ENCODE measurements around the gene TRABD.
"Not testable (repeated sequence)": the region's sequence is repeated elsewhere in the genome, so short reads cannot be mapped to it uniquely, and the experiment has no call there.

TRABD gene

DNA sequence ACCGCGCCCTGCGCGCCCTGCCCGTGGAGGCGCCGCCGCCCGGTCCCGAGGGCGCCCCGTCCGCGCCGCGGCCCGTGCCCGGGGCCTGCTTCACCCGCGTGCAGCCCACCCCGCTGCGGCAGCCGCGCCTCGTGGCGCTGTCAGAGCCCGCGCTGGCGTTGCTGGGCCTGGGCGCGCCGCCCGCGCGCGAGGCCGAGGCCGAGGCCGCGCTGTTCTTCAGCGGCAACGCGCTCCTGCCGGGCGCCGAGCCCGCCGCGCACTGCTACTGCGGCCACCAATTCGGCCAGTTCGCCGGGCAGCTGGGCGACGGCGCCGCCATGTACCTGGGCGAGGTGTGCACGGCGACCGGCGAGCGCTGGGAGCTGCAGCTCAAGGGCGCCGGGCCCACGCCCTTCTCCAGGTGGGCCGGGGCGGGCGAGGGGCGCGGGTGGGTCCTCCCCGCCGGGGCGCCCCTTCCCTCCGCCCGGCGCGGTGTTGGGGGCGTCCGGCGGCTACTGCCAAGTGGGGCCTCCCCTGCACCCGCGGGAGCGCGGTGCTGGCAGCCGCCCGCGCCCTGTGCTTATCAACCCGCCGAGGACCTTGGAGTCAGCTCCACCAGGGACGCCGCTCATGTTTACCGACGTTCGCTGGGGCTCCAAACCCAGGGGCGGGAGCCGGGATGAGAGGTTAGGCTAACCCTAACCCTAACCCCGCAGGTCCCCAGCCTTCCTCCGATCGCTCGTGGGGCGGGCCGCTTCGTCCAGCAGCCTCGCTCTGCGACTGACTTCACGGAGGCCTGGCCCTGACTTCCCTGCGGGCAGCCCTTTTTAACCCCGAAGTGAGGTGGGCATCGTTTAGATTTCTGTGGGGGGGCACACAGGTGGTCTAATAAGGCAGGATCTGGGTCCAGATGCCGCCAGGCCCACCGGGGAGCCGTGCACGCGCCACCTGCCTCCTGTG lies 15.7 kb downstream of the TRABD start:
- no peak for DNase-seq (ENCODE audit: low read depth in 2 of 2)

DNA sequence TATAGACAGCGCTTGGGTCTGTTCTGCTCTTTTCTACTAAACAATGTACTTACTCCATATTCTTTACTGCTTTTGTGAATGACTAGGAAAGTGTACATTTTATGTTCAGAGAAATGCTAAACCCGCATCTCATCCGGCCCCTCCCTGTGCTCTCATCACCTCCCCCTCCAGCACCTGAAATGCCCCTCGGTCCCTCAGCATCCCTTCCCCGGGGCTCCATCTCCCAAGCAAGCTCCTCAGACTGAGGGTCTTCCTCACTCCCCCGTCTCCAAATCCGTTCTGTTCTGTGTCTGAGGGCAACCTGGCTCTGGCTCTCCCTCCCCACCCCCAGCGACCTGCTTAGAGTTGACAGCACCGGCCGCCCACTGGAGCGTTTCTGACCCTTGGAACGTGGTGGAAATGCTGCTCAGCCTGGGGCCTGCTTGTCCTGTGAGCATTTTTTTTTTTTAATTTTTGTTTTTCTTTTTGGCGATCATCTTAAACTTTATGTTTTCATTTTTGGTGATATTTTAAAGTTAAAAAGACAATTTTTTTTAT lies 16.5 kb downstream of the TRABD start:
- DNase-seq (ENCODE audit: low read depth in 2 of 2), result no peak

DNA sequence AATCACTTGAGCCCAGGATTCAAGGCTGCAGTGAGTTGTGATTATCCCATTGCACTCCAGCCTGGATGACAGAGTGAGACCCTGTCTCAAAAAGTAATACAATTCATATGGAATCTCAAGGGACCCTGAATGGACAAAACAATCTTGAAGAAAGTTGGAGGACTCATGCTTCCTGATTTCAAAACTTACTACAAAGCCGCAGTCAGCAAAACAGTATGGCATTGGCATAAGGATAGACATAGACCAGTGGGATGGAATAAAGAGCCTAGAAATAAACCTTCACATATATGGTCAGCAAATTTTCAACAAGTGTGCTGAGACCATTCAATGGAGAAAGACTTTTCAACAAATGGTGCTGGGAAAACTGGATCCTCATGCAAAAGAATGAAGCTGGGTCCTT lies 17.6 kb downstream of the TRABD start:
- DNase-seq (ENCODE audit: low read depth in 2 of 2), result no peak

DNA sequence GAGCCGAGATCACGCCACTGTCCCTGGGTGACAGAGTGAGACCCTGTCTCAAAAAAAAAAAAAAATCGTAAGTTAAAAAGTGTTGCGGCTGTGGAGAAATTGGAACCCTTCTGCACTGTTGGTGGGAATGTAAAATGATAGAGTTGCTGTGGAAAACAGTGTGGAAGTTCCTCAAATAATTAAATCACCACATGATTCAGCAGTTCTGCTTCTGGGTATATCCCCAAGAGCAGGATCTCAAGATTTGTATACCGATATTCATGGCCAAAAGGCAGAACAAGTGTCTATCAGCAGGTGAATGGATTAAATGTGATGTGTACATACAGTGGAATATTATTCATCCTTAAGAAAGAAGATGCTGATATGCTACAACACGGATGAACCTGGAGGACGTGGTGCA lies 18.9 kb downstream of the TRABD start:
- DNase-seq (ENCODE audit: low read depth in 2 of 2), result no peak

DNA sequence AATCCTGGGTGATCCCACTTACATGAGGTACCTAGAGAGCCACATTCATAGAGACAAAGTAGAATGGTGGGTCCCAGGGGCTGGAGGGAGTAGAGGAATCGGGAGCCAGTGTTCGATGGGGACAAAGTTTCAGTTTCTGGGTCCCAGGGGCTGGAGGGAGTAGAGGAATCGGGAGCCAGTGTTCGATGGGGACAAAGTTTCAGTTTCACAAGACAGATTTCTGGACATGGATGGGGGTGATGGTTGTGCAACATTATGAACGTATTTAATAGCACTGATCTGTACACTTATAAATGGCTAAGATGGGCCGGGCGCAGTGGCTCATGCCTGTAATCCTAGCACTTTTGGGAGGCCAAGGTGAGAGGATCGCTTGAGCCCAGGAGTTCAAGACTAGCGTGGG lies 19.3 kb downstream of the TRABD start:
- not testable (repeated sequence) for DNase-seq (ENCODE audit: low read depth in 2 of 2)

DNA sequence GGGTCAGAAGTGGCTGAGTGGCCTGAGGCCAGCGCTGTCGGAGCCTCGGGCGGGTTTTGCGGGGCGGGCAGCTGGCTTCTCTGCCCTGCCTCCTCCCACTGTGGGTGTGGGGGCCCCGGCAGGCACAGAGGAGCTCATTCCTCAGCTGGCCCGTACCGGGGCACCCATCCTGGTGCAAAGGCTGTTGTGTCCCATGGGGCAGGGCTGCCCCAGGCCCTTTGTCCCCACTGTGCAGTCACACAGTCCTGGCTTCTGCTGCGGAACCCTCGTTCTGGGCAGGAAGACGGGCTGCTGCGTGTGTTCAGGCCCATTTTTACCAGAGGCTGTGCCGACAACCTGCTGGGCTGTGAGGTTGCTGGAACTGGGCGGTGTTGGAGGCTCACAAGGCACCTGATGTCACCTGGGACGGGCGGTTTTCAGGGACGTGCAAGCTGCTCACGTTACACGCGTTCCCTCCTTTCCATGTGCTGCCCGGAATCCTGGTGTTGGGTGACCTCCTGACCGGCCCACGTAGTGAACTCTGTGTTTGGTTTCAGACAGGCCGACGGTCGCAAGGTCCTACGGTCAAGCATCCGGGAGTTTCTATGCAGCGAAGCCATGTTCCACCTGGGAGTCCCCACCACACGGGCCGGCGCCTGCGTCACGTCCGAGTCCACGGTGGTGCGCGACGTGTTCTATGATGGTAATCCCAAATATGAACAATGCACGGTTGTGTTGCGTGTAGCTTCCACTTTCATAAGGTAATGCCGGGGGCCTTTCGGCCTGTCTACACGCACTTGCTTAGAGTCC lies 20.3 kb downstream of the TRABD start:
- no peak for DNase-seq (ENCODE audit: low read depth in 2 of 2)

DNA sequence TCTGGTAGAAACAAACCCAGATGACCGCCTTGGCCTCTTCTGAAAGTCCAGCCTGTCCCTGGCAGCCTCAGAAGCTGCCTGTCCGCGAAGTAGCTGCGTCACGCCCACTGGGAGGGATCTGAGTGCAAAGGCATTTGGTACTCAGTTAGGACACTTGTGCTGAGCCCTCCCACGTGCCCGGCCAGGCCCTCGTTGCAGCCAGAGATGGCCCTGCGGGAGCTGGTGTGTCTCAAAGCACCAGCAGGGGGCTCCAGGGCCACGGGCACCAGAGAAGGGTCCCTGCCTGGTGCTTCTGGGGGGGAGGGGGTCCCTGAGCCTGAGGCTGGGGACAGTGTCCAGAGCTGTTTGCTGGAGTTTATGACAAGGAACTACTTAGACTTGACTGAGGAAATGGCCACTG lies 20.9 kb downstream of the TRABD start:
- DNase-seq (ENCODE audit: low read depth in 2 of 2), result no peak

DNA sequence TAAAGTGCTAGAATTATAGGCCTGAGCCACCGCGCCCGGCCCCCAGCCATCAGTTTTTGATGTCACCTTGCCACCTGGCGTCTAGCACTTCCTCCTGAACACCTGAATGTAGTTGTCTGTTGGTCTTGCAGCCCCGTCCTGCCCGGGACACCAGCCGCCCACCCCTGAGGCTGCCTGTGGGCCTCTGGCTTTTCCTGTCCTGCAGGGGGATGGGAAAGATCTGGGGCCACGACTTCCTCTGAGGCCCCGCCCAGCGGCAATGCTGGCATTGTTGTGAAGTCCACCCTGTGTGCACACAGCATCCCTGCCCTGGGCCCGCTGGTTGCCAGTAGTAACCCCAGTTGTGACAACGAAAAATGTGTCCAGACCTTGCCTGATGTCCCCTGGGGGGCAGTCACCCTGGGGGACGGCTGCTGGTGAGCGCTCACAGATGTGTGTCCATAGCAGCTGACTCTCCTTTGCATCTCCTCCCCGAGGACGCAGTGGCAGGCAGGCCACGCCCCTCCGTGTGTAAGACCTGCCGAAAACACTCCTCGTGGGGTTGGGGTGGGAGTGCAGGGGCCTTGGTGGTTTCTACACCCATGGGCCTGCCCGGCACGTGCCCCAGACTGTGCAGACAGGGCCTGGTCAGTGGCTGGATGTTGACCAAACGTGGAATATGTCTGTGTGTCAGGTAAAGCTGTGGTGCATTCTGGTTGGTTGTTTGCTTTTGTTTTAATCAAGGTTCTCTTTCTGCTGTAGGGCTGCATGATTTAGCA lies 21.8 kb downstream of the TRABD start:
- no peak for DNase-seq (ENCODE audit: low read depth in 2 of 2)

DNA sequence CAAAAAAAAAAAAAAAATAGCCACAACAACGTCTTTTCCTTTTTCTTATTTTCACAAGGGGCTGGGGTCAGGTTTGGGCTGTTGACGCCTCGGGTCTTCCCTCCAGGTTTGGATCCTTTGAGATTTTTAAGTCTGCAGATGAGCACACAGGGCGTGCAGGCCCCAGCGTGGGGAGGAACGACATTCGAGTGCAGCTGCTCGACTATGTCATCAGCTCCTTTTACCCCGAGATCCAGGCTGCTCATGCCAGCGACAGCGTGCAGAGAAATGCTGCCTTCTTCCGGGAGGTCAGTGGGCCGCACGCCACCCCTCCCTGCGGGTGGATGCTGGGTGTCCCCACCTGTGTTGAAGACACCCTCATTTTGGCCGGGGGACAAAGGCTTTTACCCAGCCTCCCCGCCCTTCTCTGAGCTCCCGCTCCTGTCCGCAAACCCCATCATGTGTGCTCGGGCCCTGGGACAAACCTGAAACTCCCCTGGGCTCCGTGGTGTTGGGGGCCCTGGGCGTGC lies 22.8 kb downstream of the TRABD start:
- no peak for DNase-seq (ENCODE audit: low read depth in 2 of 2)

DNA sequence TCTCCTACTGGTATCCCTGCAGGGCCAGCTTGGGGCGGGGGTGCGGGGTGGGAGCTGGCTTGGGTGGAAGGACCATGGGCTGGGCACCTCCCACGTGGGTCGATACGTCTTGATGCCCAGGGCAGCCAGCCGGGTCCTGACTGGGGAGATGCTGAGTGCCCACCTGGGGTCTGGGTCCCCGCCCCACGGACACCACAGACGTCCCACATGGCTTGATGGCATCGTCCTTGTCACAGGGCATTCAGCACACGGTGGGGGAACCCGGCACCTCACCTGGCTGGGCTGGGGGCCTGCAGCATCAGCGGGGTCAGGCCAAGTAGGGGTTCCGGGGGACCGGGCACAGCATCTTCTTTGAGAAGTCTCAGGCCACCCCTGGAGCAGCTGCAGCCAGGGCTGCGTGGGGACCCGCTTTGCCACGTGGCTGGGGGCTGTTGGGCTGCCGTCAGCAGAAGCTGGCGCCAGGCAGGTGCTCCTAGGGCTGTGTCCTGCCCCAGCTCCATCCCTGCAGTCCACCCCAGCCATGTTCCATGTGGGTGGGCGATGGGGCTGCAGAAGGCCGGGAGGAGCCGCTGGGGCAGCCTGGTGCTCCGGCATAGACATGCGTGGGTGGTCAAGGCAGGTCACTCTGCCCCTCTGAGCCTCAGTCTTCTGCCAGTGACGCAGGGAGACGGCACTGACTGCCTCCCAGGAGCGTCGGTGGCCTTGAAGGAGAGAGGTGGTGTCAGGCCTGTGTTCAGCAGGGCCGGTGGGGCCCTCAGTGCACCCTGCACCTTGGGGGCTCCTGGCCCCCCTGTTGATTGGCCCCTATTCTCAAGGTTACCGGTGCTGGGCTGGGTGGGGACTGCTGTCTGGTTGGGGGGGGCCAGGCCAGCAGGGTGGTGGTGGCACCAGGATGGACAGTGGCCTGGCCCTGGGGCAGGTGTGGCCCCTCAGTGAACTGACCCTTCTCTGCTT lies 23.5 kb downstream of the TRABD start:
- DNase-seq (ENCODE audit: low read depth in 2 of 2), result no peak

DNA sequence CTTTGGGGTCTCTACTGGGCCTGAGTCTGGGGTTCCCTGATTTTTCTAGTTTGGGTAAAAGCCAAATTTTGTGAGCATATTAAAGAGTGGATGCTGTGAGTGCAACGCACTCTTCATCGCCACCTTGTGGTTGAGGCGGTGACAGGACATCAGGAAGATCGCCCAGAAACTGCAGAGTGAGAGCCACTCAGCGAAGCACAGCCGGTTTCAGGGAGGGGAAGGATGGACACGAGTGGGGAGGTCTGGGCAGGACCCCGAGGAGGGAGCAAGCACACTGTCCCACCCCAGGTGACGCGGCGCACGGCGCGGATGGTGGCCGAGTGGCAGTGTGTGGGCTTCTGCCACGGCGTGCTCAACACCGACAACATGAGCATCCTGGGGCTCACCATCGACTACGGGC lies 24.2 kb downstream of the TRABD start:
- DNase-seq (ENCODE audit: low read depth in 2 of 2), result peak; percentile 17 to 23

DNA sequence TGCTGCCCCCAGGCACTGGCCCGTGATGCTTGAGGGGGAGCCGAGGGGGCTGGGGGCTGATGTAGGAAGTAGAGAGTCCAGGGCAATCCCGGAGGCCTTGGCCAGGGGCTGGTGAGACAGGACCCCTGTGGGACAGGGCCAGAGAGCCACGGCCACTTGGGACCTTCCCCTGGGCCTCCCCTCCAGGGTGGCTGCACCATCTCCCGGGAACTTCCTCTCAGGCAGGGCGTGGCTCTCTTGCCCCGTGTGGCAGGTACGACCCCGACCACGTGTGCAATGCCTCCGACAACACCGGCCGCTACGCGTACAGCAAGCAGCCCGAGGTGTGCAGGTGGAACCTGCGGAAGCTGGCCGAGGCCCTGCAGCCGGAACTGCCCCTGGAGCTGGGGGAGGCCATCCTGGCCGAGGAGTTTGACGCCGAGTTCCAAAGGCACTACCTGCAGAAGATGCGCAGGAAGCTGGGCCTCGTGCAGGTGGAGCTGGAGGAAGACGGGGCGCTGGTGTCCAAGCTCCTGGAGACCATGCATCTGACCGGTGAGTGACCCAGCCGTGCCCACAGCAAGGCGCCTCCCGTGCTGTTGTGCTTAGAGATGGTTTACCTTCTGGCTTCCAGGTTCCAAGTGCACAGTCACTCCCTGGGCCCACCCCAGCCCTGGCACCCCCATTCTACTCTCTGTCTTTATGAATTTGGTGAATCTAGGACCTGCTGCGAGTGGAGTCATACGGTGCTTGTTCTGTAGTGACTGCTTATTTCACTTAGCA lies 24.8 kb downstream of the TRABD start:
- no peak for DNase-seq (ENCODE audit: low read depth in 2 of 2)

DNA sequence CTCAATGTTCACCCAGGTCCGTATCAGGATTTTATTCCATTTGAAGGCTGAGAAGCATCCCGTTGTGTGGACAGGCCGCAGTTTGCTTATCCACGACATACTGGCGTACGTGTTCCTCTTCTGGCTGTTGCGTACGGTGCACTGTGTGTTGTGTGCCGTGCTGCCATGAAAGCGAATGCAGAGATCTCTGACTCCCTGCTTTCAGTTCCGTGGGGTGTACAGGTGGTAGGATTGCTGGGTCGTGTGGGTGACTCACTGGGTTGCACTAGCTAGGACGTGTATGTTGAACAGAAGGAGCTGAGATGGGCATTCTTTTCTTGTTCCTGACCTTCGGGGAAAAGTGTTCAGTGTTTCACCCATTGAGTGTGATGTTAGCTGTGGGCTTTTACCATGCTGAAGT lies 25.4 kb downstream of the TRABD start:
- no peak for DNase-seq (ENCODE audit: low read depth in 2 of 2)

DNA sequence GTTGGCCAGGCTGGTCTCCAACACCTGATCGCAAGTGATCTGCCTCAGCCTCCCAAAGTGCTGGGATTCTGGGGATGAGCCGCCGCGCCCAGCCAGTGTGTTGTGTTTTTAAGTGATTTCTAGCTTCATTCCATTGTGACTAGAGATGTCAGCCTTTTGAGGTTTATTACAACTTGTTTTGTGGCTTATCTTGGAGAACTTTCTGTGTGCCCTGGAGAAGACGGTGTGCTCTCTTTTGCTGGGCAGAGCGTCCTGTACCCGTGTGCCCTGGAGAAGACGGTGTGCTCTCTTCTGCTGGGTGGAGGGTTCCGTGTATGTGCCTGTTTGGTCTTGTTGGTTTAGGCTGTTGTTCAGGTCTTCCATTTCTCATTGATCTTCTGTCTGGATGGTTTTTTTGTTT lies 27.6 kb downstream of the TRABD start:
- DNase-seq (ENCODE audit: low read depth in 2 of 2), result no peak

DNA sequence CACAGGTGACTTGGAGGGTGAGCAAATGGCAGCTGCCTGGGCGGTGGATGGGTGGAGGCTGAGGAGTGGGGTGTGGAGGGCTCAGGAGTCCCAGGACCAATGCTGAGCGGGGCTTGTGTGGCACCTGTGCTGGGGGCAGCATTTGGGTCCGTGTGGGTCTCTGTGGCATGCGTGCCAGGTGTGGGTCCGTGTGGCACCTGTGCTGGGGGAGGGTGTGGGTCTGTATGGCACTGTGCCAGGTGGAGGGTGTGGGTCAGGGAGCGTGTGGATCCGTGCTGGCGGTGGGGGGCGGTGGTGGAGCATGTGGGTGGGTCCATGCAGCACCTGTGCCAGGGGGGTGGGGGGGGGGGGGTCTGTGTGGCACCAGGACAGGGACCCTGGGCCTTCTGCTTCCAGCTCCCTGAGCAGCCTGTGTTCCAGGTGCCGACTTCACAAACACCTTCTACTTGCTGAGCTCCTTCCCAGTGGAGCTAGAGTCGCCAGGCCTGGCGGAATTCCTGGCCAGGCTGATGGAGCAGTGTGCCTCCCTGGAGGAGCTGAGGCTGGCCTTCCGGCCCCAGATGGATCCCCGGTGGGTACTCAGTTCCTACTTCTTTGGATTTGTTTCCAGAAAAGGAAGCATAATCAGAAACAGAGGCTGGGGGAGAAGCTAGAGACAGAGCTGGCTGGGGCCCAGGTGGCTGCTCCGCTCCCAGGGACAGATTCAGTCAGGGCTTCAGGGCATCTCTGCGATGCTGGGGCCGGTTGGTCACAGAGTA lies 29.8 kb downstream of the TRABD start:
- no peak for DNase-seq (ENCODE audit: low read depth in 2 of 2)

DNA sequence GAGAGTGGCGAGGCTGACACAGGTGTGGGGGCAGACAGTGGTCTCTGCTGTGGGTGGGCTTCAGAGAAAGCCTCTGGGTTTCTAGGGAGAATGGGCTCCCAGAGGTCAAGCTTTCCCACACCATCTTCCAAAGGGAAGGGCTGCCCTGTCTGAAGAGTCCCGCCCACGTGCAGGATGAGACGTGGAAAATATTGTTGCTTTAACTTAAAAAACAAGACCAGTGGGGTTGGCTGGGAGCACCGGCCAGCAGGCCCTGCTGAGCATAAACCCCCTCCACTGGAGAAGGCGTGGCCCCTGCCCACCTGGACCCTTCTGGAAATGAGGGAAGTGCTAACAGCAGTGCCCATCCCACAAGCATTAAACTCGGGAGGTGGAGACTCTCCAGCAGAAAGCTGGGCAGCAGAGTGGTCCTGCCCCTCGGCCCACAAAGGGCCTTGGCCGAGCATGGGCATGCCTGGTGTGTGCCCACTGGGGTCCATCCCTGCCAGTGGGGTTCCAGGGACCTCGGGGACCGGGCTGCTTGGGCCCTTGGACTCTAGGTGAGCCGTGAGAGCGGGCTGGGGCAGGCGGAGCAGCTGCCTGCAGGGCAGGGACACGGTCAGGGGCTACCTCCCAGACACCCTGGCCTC lies 30.5 kb downstream of the TRABD start:
- DNase-seq (ENCODE audit: low read depth in 2 of 2), result no peak

DNA sequence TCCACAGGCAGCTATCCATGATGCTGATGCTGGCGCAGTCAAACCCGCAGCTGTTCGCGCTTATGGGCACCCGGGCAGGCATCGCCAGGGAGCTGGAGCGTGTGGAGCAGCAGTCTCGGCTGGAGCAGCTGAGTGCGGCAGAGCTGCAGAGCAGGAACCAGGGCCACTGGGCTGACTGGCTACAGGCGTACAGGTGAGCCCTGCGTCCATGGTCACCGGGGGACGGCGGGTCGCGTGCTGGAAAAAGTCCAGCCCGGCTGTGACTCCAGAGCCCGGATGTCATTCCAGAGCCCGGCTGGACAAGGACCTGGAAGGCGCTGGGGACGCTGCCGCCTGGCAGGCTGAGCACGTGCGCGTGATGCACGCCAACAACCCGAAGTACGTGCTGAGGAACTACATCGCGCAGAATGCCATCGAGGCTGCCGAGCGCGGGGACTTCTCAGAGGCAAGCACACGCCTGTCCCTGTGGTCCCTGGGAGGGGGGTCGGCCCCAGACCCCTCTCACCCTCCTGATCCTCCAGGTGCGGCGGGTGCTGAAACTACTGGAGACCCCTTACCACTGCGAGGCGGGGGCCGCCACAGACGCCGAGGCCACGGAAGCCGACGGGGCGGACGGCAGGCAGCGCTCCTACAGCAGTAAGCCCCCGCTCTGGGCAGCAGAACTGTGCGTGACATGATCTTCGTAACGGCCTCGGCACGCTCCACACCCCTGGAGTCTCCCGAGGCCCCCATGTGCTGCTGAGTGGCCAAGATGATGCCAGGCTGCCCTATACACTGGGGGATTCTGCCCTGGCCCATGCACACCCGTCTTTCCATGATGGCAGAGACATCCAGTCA lies 31.2 kb downstream of the TRABD start:
- no peak for DNase-seq (ENCODE audit: low read depth in 2 of 2)
